SIG-M5 (cell line): ENCODE data around the gene TSPOAP1.

ENCODE experiments used
- DNase-seq: peaks from one replicate; lab custom pipeline; 2025; lab: John Stamatoyannopoulos, UW

TSPOAP1 gene

DNA sequence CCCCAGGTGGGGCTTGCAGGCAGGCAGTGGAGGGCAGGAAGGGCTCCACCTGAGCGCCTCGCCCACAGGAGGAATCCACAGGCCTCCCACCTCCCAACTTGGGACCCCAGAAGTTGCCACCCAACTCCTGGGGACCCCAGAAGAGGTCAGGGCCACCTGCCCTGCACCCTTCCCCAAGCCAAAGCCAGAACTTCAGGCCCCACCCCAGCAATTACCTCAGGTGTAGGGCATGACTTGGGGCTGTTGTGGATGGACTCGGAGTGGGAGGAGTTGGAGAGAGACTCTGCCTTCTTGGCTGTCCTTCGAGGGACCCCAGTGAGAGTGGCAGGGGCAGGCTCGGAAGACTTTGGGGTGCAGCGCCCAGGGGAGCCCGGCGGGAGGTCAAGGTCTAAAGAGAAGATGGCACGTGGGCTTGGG lies 10.5 kb downstream of the TSPOAP1 start:
- no peak for DNase-seq

- no peak for DNase-seq
Observed at GRCh38 chr17:58317421-58318064, 11.1 kb downstream of the TSPOAP1 start.

DNA sequence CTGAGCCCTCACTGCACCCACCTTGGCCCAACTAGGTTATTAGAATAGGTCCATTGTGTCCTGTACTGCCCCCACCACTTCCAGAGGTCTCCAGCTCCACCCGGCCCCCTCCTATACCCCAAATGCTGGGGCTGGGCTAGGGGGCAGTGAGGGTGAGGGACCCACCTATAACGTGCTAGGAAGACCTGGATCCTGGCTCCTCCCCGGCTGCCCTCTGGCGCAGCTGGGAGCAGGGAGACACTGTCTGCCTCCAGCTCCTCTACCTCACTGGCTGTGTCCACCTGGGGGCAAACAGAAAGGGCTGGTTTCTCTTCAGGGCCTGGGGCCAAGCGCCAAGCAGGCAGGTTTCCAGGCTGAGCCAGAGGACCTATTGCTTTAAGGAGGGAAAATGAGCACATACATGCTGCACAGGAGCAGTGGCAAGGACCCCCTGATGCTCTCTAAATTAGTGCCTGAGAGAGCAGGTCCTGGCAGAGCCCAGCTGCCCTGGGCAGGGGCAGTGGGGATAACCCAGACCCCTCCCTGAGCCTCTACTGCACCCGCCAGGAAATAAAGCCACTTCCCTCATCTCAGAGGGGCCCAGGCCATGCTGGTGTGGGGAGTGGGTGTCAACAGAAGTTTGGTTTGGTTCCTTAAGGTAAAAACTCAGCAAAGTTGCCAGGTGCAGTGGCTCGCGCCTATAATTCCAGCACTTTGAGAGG lies 12.2 kb downstream of the TSPOAP1 start:
- DNase-seq = no peak

- no peak for DNase-seq
Observed at GRCh38 chr17:58315750-58316149, 12.8 kb downstream of the TSPOAP1 start.

DNA sequence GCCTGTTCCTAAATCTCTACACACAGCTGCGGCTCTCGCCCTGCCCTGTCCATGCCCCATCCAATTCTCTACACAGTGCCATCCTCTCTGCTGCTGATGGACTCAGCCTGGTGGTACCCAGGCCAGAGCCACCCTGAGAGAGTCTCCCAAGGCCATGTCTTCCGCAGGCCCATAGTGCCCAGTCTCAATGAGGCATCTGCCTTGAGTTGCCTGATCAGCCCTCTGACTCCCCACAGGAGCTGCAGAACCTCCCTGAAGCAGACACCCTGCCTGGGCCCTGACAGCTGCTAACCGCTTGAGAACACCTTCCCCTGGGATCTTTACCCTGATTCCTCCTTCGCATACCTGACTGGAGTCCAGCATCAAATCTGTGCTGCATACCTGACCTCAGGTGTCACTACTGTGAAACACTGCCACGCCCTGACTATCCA lies 13.3 kb downstream of the TSPOAP1 start:
- no peak for DNase-seq

DNA sequence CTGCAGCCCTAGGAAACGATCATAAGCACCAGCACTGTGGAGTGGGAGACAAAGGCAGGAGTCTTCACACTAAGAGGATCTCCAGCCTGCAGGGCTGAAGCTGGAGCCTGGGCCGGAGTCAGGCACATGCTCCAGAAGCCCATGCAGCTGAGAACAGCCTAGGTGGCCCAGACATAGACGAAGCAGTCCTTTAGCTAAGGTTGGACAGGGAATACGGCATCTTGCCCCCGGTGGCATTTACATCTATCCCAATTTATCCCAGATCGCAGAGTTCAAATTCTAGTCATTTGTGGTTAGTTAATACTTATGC lies 13.9 kb downstream of the TSPOAP1 start:
- DNase-seq = no peak

DNA sequence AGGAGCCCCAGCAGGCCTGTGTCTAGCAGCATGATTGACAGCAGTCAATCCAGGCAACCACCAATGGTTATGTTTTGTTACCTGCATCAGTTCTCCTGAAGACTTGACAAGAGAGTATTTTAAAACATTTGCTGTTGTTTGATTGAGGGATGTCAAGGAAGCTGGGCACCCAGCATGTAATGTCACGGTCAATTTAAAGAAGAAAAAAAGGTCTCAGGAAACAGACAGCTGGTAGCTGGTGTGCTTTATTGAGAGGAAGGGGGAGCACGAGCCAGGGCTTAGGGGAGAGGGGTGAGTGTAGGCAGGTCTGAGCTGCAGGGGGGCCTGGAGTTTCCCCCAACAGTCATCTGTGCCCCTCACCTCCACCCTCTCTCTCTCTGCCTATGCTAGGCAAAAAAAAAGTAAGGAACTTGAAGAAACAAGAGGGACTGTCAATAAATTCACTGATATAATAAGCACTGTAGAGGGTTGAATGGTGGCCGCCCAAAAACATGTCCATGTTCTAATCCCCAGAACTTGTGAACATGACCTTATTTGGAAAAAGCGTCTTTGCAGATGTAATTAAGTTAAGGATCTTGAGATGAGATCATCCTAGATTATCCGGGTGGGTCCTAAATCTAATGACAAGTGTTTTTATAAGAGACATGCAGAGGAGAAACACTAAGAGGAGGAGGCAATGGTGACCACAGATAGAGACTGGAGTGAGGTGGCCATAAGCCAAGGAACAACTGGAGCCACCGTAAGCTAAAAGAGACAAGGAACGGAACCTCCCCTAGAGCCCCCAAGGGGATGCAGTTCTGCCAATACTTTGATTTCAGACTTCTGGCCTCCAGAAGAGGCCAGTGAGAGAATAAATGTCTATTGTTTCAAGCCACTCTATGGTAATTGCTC lies 14.5 kb downstream of the TSPOAP1 start:
- DNase-seq = no peak

GRCh38 chr17:58312829-58313228 lies 15.8 kb downstream of the TSPOAP1 start:
- no peak for DNase-seq

DNA sequence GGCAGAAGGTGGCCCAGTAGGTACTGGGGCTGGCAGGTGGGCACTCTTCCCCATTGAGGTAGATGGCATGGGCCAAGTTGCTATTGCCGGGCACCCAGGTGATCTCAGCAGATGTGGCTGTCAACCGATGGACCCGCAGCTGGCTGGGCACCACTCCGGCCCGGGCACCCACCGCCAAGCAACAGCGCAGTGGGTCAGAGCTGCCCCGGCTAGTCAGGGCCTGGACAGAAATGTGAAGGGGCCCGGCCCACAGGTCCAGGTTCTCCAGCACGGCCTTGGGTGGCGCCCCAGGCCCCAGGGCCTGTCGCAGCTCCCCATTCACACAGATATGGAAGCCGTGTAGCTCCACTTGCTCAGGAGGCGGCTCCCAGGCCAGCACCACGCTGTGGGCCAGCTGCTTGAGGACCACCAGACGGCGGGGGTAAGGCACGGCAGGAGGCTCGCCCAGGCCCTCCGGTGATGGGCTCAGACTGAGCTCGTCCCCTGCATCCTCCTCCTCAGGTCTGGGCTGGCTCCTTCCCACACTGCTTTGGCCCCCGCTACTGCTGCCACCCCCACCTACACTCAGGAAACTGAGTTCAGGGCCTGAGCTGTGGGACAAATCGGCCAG lies 16.5 kb downstream of the TSPOAP1 start:
- DNase-seq = no peak

DNA sequence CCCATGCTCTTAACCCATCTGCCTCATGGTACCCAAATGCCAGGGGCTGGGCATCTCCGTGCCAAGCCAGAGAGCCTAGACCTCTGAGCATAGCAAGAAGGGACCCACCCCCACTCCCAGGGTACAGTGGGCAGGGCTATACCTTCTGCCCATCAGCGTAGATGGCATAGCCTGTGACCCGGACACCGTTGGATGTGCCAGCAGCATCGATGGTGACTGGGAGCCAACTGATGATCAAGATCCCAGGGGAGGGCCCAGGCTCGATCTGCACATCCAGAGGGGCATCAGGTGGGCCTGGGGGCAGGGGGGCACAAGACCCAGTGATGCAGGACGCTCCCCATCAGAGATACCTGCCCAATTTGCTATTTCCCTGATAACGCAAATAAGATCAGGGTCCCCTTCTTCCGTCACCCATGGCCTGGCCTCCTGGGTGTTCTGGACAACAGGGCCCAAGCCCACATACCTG lies 17.1 kb downstream of the TSPOAP1 start:
- DNase-seq = no peak

GRCh38 chr17:58310511-58311428 lies 17.8 kb downstream of the TSPOAP1 start:
- DNase-seq = no peak

- no peak for DNase-seq
Observed at GRCh38 chr17:58309918-58310259, 18.7 kb downstream of the TSPOAP1 start.

- no peak for DNase-seq
Observed at GRCh38 chr17:58308985-58309917, 19.3 kb downstream of the TSPOAP1 start.

DNA sequence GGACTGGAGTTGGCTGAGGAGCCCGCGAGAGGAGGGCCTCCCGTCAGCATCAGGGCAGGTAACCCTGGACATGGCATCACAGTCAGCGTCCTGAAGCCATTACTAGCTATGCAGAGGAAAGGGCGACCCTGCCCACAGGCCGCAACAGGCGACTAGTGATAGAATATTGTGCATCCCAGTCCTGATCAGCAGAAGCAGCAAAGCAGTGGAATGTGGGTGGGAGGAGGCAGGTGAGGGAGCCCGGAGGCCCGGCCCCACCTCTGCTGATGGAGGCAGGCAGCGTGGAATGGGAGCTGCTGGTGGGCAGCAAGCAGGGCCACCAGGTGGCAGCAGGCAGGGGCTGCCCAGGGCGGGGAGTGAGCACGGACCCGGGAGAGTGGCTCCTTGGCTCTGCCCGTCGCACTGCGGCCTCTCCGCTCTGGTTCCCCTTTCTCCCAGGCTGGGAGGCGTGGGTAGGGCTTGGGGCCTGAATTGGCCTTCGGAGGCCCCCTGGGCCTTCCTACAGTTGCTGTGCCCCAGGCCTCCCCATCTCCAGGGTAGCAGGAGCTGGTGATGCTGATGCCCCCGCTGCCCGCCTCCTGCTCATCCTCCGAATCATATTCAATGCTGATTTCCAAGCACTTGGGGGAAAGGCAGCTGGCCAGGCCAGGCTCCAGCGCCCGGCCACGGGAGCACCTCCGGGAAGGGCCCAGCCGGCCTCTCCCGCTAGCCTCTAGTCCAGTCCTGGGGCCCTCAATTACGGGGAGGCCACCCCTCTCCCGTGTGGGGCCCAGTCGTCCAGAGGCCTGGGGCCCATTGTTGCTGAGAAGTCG lies 20.2 kb downstream of the TSPOAP1 start:
- DNase-seq = no peak

DNA sequence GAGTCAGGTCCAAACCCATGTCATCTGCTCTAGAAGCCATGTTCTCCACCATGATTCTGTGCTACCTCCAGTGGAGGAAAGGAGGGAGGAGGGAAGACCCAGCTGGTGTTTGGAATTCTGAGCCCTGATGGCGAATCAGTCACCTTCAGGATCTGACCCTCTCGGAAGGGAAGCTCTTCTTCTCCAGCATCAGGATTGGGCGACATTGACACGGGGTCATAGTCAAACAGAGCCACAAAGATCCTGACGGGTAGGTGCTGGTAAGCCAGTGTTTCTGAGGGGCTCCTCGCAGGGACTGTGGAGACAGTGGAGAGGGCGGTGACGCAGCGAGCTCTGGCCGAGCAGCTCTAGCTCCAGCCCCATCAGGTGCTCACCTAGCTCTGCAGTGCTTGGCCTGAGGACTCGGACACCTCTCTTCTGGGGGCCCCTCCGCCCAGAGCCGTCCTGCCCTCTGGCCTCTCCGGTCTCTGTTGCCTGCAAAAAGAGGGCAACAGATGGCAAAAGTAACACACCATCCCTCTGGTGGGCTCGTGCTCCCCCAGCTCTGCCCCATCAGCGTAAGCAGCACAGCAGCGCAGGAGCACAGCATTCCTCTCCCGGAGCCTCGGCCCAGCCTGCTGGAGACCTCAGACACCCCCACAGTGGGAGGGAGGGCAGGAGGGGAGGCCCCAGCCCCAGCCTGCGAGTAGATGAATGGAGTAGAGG lies 21.0 kb downstream of the TSPOAP1 start:
- DNase-seq = no peak

- no peak for DNase-seq
Observed at GRCh38 chr17:58306131-58306951, 22.3 kb downstream of the TSPOAP1 start.

- no peak for DNase-seq
Observed at GRCh38 chr17:58305626-58306025, 23.0 kb downstream of the TSPOAP1 start.
